ENCODE measurements around the gene HMOX1. TPM values are rescaled to one million over a fixed set of nuclear protein-coding genes. Genes with fewer than 3 reads are reported as not detected.

Gene HMOX1
- total RNA-seq, 4 donors from 2014 or later: 11.4 to 131 (median 22.2) TPM

DNA sequence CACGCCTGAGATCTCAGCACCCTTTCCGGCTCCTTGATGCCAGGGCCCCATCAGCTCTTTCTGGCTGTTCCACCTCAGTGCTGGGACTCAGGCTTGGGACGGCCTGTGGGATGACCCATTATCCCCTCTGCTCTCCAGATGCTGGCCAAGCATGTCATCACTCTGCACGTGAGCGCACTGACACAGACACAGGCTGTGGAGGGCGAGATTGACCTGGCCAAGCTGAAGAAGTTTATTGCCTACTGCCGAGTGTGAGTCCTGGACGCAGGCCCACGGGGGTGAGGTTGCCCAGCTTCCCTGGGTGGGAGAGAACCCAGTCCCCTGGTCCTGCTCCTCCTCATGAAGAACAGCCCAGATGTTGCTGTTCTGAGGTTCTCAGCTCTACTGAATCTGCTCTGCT lies 36.7 kb downstream of the HMOX1 start:
- H3K9me3 ChIP-seq: no peaks in the 10 kb centered on the region
- in situ Hi-C loops (cut with MboI; ENCODE audit: low sequenced_read_pairs in 4 of 4): no loop called here
- no peak overlapping the region for H3K27ac ChIP-seq
- intact Hi-C loops (cut with DNase I; ENCODE audit: low total_unique reads): no loop called here
- ATAC-seq: no peak
- TF ChIP-seq POLR2A (IDR thresholded peaks at IDR 0.05): no peak
- TF ChIP-seq, protein P1, sequence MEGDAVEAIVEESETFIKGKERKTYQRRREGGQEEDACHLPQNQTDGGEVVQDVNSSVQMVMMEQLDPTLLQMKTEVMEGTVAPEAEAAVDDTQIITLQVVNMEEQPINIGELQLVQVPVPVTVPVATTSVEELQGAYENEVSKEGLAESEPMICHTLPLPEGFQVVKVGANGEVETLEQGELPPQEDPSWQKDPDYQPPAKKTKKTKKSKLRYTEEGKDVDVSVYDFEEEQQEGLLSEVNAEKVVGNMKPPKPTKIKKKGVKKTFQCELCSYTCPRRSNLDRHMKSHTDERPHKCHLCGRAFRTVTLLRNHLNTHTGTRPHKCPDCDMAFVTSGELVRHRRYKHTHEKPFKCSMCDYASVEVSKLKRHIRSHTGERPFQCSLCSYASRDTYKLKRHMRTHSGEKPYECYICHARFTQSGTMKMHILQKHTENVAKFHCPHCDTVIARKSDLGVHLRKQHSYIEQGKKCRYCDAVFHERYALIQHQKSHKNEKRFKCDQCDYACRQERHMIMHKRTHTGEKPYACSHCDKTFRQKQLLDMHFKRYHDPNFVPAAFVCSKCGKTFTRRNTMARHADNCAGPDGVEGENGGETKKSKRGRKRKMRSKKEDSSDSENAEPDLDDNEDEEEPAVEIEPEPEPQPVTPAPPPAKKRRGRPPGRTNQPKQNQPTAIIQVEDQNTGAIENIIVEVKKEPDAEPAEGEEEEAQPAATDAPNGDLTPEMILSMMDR (IDR thresholded peaks at IDR 0.05 in 4 of 5, conservative IDR thresholded peaks at IDR 0.05 in 1 of 5): no peak
- no peaks in the 10 kb centered on the region for H3K27me3 ChIP-seq
- H3K4me1 ChIP-seq: no peaks in the 10 kb centered on the region
- H3K36me3 ChIP-seq: peaks cover 0 to 86% of the 10 kb centered on the region in 2 donors
- DNase-seq: no peak
- no peak overlapping the region for H3K4me3 ChIP-seq

DNA sequence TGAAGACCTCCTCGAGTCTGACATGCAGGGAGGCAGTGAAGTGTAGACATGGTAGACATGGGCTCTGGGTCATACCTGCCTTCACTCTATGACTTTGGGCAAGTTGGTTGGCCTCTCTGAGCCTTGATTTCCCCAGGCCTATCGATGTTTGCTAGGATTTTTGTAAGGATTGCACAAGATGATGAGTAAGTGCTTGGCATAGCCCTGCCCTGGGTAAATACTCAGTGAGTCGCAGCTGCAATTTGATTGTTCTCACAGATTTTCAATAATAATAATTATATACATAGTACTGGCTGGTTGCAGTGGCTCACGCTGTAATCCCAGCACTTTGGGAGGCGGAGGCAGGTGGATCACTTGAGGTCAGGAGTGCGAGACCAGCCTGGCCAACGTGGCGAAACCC lies 37.2 kb downstream of the HMOX1 start:
- Histone ChIP-seq H3K4me1 (no peaks in the 10 kb centered on the region), H3K4me3 (no peak overlapping the region), H3K9me3 (no peaks in the 10 kb centered on the region), H3K27ac (no peak overlapping the region), H3K27me3 (no peaks in the 10 kb centered on the region), H3K36me3 (peaks cover 0 to 90% of the 10 kb centered on the region in 2 donors)
- intact Hi-C loops (cut with DNase I; ENCODE audit: low total_unique reads): no loop called here
- TF ChIP-seq, protein P1 (IDR thresholded peaks at IDR 0.05 in 4 of 5, conservative IDR thresholded peaks at IDR 0.05 in 1 of 5): no peak
- no peak for TF ChIP-seq POLR2A (IDR thresholded peaks at IDR 0.05)
- no peak for DNase-seq
- in situ Hi-C loops (cut with MboI; ENCODE audit: low sequenced_read_pairs in 4 of 4): no loop called here
- no peak for ATAC-seq

DNA sequence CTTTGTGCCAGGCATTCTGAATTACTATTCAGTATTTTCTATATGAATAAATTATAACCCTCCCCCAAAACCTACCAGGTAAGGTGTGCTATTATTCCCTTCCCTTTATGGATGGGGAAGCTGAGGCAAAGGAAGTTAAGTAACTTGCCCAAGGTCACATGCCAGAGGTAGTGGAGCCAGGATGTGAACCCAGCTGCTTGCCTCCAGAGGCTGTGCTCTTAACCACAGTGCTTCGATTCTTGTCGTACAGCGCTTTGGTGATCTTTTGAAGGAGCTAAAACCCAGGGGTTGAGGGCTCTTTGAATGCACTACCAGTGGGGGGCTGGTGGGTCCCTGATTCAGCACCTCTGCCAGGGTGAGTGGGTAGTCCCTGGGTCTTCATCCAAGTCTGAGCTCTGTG lies 37.8 kb downstream of the HMOX1 start:
- Histone ChIP-seq H3K27ac (no peak overlapping the region), H3K4me1 (no peaks in the 10 kb centered on the region), H3K36me3 (peaks cover 0 to 86% of the 10 kb centered on the region in 2 donors), H3K9me3 (no peaks in the 10 kb centered on the region), H3K27me3 (no peaks in the 10 kb centered on the region), H3K4me3 (no peak overlapping the region)
- DNase-seq (no peak), ATAC-seq (no peak)
- intact Hi-C loops (cut with DNase I; ENCODE audit: low total_unique reads): no loop called here
- TF ChIP-seq, protein P1 (IDR thresholded peaks at IDR 0.05 in 4 of 5, conservative IDR thresholded peaks at IDR 0.05 in 1 of 5): no peak
- TF ChIP-seq POLR2A (IDR thresholded peaks at IDR 0.05): no peak
- in situ Hi-C loops (cut with MboI; ENCODE audit: low sequenced_read_pairs in 4 of 4): no loop called here

DNA sequence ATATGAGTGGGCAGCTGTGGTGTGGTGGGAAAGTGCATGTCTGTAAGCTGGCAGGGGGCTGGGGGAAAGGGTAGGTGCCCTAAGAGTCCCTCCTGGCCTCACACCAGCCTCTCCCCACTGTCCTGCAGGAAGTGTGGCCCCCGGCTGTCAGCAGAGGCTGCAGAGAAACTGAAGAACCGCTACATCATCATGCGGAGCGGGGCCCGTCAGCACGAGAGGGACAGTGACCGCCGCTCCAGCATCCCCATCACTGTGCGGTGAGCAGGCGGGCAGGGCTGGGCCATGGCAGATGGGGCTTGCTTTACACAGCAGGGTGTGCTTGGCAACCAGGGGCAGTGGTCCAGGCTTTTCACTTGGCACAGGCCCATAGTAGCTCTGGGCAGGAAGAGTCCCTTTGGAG lies 38.9 kb downstream of the HMOX1 start:
- Histone ChIP-seq H3K4me3 (no peak overlapping the region), H3K36me3 (peaks cover 0 to 76% of the 10 kb centered on the region in 2 donors), H3K27ac (no peak overlapping the region), H3K4me1 (no peaks in the 10 kb centered on the region), H3K9me3 (no peaks in the 10 kb centered on the region), H3K27me3 (no peaks in the 10 kb centered on the region)
- no peak for ATAC-seq
- TF ChIP-seq POLR2A (IDR thresholded peaks at IDR 0.05): no peak
- TF ChIP-seq, protein P1 (IDR thresholded peaks at IDR 0.05 in 4 of 5, conservative IDR thresholded peaks at IDR 0.05 in 1 of 5): no peak
- DNase-seq: no peak
- intact Hi-C loops (cut with DNase I; ENCODE audit: low total_unique reads): loop anchor here (10.0 kb wide), 1 partner anchor 705 kb away; no protein-coding TSS in a partner anchor
- in situ Hi-C loops (cut with MboI; ENCODE audit: low sequenced_read_pairs in 4 of 4): no loop called here

DNA sequence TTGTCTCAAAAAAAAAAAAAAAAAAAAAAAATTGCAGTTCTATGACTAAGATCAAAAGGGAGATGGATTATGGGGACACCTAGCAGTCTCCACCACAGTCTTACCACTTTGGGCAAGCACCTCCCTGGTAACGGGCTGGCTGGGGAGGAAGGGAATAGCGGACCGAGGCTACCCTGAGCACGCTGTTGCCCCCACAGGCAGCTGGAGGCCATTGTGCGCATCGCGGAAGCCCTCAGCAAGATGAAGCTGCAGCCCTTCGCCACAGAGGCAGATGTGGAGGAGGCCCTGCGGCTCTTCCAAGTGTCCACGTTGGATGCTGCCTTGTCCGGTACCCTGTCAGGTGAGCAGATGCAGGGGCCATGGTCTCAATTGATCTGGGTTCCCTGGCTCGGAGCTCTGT lies 40.2 kb downstream of the HMOX1 start:
- Histone ChIP-seq H3K4me1 (no peaks in the 10 kb centered on the region), H3K27me3 (no peaks in the 10 kb centered on the region), H3K36me3 (peaks cover 0 to 65% of the 10 kb centered on the region in 2 donors), H3K27ac (no peak overlapping the region), H3K9me3 (no peaks in the 10 kb centered on the region), H3K4me3 (no peak overlapping the region)
- TF ChIP-seq, protein P1 (IDR thresholded peaks at IDR 0.05 in 4 of 5, conservative IDR thresholded peaks at IDR 0.05 in 1 of 5): no peak
- no peak for TF ChIP-seq POLR2A (IDR thresholded peaks at IDR 0.05)
- intact Hi-C loops (cut with DNase I; ENCODE audit: low total_unique reads): loop anchor here (10.0 kb wide), 1 partner anchor 704 kb away; no protein-coding TSS in a partner anchor
- in situ Hi-C loops (cut with MboI; ENCODE audit: low sequenced_read_pairs in 4 of 4): no loop called here
- DNase-seq (no peak), ATAC-seq (no peak)
